ENCODE measurements around the gene MYH14. TPM values are rescaled to one million over a fixed set of nuclear protein-coding genes. Genes with fewer than 3 reads are reported as not detected.

MYH14 gene
- total and polyA plus RNA-seq, 9 of the 15 experiments (the other 6 are each of a cell fraction or from before 2014, with no cell fraction given) = 0.04 to 0.86 (median 0.19) TPM; not detected in 2

GRCh38 chr19:50333235-50333736 is 129.9 kb downstream of the MYH14 start (continued):
- TF ChIP-seq CXXC5 (CRISPR knock-in tag; IDR thresholded peaks at IDR 0.05) (peak; percentile 55), SOX6 (IDR thresholded peaks at IDR 0.05) (peak; percentile 7; the same call in 1 of the 2 replicates), MAFK (IDR thresholded peaks at IDR 0.05; ENCODE audit: low read length) (0 out of 2 replicates have a peak, but pooled peaks have one; percentile 3), SMARCE1 (IDR thresholded peaks at IDR 0.05) (0 out of 2 replicates have a peak, but pooled peaks have one; percentile 38), NR2F6 (CRISPR knock-in tag; IDR thresholded peaks at IDR 0.05) (no peak), ZBED1 (IDR thresholded peaks at IDR 0.05) (peak; percentile 98), TFAP4 (CRISPR knock-in tag; IDR thresholded peaks at IDR 0.05; ENCODE audit: borderline replicate concordance) (peak; percentile 89), SPI1 (IDR thresholded peaks at IDR 0.05; ENCODE audit: borderline replicate concordance, low read depth, low read length) (0 out of 2 replicates have a peak, but pooled peaks have one; percentile 49), ZNF644 (tag; IDR thresholded peaks at IDR 0.05; ENCODE audit: low read depth) (peak; percentile 86), PKNOX1 (IDR thresholded peaks at IDR 0.05) (peak; percentile 65), HDAC3 (IDR thresholded peaks at IDR 0.05; ENCODE audit: borderline replicate concordance, partially characterized antibody) (no peak), HDAC2 (IDR thresholded peaks at IDR 0.05) (peak; percentile 42; the same call in 1 of the 2 replicates), ARID3A (IDR thresholded peaks at IDR 0.05; ENCODE audit: borderline replicate concordance, low read depth, low read length) (no peak), DDX20 (tag; IDR thresholded peaks at IDR 0.05; ENCODE audit: low read depth) (no peak), ESRRA (IDR thresholded peaks at IDR 0.05; ENCODE audit: borderline replicate concordance, low read depth) (peak; percentile 78; the same call in 1 of the 2 replicates), HNRNPL (IDR thresholded peaks at IDR 0.05; ENCODE audit: low read depth, low read length) (no peak)
- TF ChIP-seq, protein P1, sequence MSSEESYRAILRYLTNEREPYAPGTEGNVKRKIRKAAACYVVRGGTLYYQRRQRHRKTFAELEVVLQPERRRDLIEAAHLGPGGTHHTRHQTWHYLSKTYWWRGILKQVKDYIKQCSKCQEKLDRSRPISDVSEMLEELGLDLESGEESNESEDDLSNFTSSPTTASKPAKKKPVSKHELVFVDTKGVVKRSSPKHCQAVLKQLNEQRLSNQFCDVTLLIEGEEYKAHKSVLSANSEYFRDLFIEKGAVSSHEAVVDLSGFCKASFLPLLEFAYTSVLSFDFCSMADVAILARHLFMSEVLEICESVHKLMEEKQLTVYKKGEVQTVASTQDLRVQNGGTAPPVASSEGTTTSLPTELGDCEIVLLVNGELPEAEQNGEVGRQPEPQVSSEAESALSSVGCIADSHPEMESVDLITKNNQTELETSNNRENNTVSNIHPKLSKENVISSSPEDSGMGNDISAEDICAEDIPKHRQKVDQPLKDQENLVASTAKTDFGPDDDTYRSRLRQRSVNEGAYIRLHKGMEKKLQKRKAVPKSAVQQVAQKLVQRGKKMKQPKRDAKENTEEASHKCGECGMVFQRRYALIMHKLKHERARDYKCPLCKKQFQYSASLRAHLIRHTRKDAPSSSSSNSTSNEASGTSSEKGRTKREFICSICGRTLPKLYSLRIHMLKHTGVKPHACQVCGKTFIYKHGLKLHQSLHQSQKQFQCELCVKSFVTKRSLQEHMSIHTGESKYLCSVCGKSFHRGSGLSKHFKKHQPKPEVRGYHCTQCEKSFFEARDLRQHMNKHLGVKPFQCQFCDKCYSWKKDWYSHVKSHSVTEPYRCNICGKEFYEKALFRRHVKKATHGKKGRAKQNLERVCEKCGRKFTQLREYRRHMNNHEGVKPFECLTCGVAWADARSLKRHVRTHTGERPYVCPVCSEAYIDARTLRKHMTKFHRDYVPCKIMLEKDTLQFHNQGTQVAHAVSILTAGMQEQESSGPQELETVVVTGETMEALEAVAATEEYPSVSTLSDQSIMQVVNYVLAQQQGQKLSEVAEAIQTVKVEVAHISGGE (CRISPR knock-in tag; IDR thresholded peaks at IDR 0.05) = no peak; a peak in 1 of 6 replicates

Data from K562 (cell line).